ENCODE results near the gene SLX4.
A peak's percentile ranks its signal among the peaks of the same experiment; 100 is the strongest.
"Not testable (repeated sequence)": the region's sequence is repeated elsewhere in the genome, so short reads cannot be mapped to it uniquely, and the experiment has no call there.

Gene SLX4, protein sequence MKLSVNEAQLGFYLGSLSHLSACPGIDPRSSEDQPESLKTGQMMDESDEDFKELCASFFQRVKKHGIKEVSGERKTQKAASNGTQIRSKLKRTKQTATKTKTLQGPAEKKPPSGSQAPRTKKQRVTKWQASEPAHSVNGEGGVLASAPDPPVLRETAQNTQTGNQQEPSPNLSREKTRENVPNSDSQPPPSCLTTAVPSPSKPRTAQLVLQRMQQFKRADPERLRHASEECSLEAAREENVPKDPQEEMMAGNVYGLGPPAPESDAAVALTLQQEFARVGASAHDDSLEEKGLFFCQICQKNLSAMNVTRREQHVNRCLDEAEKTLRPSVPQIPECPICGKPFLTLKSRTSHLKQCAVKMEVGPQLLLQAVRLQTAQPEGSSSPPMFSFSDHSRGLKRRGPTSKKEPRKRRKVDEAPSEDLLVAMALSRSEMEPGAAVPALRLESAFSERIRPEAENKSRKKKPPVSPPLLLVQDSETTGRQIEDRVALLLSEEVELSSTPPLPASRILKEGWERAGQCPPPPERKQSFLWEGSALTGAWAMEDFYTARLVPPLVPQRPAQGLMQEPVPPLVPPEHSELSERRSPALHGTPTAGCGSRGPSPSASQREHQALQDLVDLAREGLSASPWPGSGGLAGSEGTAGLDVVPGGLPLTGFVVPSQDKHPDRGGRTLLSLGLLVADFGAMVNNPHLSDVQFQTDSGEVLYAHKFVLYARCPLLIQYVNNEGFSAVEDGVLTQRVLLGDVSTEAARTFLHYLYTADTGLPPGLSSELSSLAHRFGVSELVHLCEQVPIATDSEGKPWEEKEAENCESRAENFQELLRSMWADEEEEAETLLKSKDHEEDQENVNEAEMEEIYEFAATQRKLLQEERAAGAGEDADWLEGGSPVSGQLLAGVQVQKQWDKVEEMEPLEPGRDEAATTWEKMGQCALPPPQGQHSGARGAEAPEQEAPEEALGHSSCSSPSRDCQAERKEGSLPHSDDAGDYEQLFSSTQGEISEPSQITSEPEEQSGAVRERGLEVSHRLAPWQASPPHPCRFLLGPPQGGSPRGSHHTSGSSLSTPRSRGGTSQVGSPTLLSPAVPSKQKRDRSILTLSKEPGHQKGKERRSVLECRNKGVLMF (N-terminal part only)

DNA sequence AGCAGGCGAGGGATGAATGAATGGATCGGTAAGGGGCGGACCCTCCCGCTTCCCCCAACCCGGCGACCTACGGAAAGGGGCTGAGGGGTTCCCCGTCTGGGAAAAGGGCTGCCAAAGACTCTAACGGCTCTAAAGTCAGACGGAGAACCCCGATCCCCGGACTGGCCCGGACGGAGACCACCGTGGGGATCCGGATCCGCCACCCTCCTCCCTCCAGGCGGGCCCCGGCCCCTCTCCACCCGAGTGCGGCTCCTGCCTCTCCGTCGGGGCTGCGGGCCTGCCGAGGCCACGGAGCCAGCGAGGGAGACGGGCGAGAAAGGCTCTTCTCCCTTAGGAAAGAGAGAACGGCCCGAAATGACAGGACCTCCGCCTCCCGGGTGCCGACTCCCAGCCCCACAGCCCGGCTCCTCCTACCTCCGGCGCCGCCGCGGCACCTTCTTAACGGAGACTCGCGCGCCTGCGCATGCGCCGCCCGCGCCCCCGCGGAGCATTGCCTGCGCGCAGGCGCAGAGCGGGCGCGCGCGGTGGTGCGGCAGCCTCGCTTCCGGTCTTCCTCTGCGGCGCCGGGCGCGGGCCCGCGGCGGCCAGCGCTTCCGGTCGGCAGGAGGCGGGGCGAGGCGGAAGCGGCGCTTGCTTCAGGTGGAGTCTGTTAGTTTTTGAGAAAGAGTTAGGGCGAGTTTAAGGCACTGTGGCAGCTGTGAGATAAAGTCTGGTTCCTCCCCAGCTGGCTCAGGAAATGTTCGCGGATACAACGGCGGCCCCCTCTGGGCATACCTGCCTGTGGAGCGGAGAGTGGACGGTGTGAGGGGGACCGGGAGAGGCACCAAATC, at the start of gene SLX4:
TSS of gene SLX4 (minus strand) at position 461 of the 830 bp plus-strand sequence. CDS start 2,642 bp downstream, outside the sequence.
- peak; percentile 67 to 79 for DNase-seq

- no peak for DNase-seq
These were observed 47.8 kb upstream of the SLX4 start for GRCh38 chr16:3659251-3659650.

DNA sequence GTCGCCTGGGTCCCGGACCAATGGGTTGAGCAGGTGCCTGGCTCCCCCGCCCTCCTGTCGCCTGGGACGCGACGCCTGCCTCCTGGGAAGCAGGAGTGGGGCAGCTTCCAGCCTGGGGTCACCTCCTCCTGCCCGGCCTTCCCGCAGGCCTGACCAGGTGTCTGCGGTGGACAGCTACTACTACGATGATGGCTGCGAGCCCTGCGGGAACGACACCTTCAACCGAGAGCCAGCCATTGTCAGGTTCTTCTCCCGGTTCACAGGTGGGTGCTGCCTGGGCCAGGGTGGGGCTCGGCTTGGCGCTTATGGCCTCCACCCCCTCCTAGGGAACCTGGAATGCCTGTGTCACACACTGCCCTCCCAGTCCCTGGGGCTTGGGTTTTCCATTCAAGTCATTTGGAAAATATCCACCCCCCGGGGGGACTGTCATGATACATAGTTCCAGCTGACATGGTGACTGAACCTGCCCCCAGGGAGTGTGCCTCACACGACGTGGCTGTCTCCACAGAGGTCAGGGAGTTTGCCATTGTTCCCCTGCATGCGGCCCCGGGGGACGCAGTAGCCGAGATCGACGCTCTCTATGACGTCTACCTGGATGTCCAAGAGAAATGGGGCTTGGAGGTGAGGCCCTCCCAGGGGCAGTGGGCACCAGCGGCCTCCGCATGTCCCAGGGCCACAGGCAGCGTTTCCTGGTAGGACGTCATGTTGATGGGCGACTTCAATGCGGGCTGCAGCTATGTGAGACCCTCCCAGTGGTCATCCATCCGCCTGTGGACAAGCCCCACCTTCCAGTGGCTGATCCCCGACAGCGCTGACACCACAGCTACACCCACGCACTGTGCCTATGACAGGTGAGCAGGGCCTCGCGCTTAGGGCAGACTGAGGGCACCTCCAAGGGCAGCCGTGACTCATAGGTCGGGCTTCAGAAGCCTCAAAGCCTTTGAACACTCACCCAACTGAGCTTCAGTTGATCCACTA, 45.4 kb upstream of the SLX4 start:
- DNase-seq, result no peak

DNA sequence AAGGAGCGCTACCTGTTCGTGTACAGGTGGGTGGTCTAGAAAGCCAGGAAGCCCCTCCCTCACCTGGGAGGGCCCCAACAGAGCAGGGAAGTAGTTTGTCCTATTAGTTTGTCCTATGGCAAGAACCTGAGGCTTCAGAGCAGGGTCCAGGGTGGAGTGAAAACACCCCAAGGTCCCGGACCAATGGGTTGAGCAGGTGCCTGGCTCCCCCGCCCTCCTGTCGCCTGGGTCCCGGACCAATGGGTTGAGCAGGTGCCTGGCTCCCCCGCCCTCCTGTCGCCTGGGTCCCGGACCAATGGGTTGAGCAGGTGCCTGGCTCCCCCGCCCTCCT, 44.7 kb upstream of the SLX4 start:
- not testable (repeated sequence) for DNase-seq

- no peak for DNase-seq
These were observed 44.2 kb upstream of the SLX4 start for GRCh38 chr16:3655396-3656159.

DNA sequence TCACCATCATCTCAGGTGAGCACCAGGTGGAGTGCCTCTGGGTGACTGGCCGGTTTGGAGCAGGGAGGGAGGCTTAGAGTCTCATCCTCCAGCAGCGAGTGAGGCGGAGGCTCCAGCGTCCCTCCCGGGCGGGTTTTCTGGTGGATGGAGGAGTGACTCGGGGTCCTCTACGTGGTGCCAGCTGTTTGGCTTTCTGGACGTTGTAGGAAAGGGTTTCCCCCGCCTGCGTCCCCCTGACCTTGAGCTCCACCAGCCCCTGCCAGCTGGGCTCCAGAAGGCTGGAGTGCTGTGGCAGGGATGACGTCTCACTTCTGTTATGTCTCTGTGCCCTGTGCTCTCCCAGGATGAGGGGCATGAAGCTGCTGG, 43.6 kb upstream of the SLX4 start:
- DNase-seq, result no peak

- peak in 1 of 2 donors; percentile 16 for DNase-seq
These were observed 43.0 kb upstream of the SLX4 start, which contains the start of gene DNASE1 for GRCh38 chr16:3654249-3654991. Gene DNASE1, plus strand, starts transcription at chr16:3654691. Its CDS starts 683 bp downstream, at chr16:3655374.

DNA sequence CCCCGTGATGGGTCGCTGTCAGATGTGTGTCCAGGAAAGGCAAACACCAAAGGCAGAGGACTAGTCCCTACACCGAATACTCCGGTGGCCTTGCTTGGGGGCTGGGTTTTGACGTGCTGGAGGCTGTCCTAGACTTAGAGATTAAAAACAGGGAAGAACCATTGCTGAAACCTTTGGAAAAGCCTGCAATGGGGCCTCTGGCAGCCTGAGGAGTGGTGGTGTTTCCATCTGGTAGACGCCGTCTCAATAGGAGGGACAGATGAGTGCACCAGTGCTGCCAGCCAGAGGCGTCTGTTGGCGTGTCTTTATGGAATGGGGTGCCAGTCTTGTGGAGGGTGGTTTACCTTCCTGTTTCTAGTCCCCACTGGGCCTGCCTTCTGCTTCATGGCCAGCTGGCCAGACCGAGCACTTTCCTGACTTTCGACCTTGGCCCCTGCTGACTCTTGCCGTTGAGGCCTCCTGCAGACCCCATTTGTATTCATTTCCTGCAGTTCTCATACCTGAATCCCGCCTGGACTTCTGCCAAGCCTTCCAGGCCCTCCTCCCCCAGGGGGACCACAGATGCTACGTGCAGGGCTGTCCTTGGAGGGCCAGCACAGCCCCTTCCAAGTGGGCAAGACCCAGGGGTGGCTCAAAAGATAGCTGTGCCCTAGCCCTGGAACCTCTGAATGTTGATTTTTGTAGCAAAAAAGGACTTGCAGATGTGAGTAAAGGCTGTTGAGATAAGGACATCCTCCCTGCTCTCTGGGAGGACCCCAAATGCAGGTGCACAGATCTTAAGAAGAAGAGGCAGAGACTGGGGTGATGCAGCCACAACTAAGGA, 41.2 kb upstream of the SLX4 start:
- no peak for DNase-seq

DNA sequence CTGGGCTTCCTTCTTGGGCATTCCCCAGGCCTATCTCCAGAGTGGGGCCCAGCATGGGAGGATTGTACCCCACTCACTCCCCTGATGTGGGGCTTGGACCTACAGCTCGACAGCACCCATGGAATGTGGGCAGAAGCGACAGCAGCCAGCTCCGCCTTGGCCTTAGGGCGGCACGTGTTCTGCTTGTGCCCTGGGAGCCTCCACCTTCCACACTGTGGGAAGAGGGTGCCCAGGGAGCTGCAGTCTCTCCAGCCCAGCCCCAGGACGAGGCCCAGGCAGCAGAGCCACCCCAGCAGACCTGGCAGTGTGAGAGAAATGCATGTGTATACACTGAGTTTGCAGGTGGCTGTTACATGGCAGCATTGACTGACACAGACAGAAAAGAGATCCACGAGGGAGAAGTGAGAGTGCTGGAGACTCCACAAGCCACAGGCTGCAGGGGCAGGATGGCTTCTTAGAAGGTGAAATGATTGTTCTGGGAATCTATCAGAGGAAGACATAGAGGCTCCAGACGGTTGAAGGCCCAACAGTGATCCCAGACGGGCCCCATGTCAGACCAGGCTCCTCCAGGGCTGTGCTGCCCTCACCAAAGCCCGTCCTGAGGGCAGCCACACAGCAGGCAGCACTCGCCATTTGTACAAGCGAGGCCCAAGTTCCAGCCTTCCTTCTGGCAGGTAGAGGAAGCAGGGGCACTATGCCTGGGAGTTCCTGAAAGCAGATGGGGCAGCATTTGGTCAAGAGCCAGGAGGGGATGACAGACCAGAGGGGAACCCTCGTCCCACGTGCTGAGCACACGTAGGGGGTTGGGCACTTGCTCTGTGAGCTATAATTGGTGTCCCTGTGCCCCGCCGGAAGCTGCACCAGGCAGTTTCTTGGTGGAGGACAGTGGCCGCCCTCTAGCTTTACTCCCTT, 40.3 kb upstream of the SLX4 start:
- DNase-seq, result no peak

DNA sequence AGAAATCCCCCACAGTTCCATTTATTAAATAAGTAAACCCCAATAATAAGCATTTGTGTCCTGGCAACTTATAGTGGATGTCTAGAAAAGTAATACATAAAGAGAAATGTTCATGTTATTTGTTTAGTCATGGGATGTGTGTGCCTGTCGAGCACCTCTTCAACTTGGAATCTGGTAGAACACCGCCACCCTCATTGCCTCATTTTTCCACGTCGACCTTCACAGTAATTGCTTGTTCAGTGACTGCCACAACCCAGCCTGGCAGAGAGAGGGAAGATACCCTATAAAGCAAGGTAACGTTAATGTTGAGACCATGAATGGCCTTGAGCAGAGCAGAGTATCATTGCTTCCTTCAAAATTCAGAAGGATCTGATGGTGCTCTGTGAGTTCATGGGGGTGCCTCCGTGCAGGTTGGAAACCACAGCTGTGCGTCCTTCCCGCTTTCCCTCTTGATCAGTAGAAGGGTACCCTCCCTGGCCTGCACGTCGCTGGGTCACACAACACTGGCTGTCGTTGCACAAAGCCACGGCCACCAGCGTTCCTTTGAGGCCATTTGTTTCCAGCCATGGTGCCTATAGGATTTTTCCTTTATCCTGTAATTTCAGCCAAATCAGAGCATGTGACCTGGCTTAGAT, 39.3 kb upstream of the SLX4 start:
- no peak for DNase-seq

GRCh38 chr16:3646348-3646920, 35.0 kb upstream of the SLX4 start:
- no peak for DNase-seq

- DNase-seq, result no peak
These were observed 34.3 kb upstream of the SLX4 start for GRCh38 chr16:3645504-3646347.

DNA sequence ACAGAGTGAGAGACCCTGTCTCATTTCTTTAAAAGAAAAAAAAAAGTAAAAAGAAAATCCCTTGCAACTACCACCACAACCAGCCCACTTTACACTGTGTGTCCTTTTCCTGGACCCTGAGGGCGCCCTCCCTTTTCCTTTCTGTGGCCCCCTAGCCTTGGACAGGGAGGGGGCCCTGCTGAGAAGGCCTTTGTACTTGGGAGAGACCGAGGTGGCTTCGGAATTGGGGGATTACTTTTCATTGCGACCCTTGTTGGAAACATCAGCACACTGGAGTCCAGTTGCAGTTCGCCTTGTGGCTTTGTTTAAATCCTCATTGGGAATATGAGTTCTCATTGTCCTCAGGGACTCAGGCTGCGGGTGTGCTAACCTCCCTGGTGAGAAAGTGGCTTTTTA, 33.7 kb upstream of the SLX4 start:
- DNase-seq, result no peak

DNA sequence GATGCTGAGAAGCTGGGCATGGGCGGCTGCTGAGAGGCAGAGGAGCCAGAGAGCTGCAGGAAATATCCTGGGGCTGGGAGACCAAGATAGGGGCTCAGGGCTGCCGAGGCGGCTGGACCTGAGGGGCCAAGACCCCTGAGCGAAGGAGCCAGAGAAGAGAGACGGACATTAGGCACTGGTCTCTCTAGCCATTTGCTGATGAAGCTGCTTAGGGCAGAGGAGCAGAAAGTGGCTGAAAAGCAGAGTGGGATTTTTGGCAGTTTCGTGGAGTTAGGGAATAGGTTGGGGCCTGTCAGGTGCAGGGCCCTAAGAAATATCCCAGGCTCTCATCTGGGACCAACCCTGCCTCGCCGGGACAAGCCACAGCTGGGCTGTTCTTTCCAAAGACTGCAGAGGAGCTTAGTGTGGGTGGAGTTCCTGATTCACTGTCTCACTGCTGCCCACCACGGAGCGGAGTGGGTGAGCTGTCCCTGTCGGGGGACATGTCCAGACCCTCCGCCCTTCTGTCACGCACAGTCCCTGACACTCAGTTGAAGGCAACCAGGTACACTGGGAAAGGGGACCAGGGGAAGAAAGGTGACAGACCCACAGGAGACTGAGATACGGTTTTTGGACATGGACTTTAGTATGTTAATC, 31.8 kb upstream of the SLX4 start:
- DNase-seq, result no peak

DNA sequence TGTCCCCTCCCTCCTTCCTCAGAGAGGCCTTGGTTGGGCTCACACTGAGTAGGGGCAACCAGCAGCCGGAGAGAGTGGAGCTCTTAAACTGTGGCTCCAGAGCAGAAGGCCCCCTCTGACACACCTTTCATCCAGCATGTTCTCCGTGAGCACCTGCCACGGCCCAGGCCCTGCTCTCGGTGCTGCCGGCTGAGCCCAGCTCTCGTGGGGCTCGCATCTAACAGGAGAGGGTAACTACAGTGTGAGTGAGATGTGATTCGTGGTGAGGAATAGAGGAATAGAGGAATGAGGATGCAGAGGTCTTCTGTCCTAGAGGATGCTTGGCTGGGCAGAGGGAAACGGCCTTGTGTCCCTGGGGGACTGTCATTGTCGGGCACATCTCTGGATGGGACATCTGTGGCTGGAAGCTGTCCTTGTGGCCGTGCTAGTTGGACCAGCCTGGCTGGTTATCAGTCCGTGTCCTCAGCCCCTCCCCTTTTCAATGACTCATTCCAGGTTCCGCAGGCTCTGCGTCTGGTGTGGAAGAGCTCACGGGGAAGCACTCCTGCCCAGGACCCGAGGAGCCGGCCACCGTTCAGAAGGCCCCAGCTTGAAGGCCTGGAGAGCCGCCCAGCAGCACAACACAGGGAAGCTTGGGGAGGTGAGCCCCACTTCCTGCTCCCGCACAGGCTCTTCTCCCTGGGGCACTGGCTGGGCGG, 31.1 kb upstream of the SLX4 start:
- DNase-seq, result no peak

Data from hippocampal formation (tissue), 2 donors.